ENCODE results near the gene LARP7. TPM values are rescaled to one million over a fixed set of nuclear protein-coding genes. Genes with fewer than 3 reads are reported as not detected.
"Not testable (repeated sequence)": the region's sequence is repeated elsewhere in the genome, so short reads cannot be mapped to it uniquely, and the experiment has no call there.

Gene LARP7
- 10 to 100 TPM; 41.5 to 41.9 TPM for total RNA-seq

DNA sequence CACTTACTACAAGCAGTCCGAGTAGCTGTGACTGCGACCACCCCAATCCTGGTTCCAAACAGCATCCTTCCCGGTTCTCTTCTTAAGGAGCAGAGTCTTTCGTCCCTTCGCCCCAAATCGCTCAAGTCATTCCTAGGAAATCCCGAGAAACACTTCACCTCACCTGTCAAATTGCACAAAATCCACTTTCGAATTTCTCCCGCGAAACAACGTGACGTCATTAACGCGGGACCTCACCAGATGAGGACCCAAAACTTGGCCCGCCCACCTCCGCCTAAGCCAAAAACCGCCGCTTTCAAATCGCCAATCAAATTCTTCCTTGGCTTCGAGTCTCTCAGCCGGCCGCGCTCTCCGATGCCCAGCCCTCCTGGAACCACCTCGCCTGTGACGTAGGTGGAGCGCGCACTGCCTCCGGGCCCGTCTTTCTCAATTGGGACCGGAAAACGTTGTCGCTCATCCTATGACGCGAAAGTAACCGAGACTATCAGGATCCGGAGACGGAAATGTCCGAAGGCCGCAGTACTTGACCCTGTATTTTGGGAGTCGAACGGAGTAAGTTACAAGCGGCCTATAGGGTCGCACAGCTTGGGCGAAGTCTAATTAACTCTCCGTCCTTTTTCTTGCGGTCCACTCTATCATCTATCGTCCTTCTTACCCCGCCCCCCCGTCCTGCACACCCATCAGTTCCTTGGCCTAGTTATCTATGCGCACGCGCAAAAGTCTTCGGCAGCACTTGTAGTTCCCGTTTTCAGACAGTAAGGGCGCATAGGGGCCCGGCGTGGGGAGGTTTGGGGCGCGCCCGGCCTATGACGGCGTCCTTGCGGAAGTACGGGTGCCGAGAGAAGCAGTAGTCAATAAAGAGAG is at the start of gene LARP7, which contains the start of gene ZGRF1:
Gene LARP7, plus strand, starts transcription at position 456 of the 864 bp plus-strand sequence. CDS start 7,527 bp downstream, outside the sequence.
Gene ZGRF1, minus strand, starts transcription at position 222 of the 864 bp plus-strand sequence. CDS start 3,733 bp downstream, outside the sequence.
- Mint-ChIP-seq H3K9me3 (no peaks in the 10 kb centered on the region), H3K36me3 (ENCODE audit: low read depth) (peaks cover 2% of the 10 kb centered on the region), H3K4me3 (no peak within 1 kb of the TSS), H3K27ac (peak within 1 kb of the TSS; percentile 16), H3K4me1 (ENCODE audit: low read depth) (peaks cover 27% of the 10 kb centered on the region), H3K27me3 (ENCODE audit: low read depth) (no peaks in the 10 kb centered on the region)
- intact Hi-C loops (cut with micrococcal nuclease) = loop anchor here (1.0 to 10.0 kb wide), 11 partner anchors 70 to 1124 kb away; partner anchors contain the start of genes AP1AR, CAMK2D and FAM241A
- peak; percentile 99 for DNase-seq
- CTCF ChIA-PET = interaction anchor here (0.6 to 6.6 kb wide), 3 partner anchors 11 to 127 kb away, joined by 4 to 70 read pairs (median 4); no protein-coding TSS in a partner anchor

- CTCF ChIA-PET = no interaction called here
- Mint-ChIP-seq H3K27me3 (ENCODE audit: low read depth) (no peaks in the 10 kb centered on the region), H3K4me3 (no peak overlapping the region), H3K9me3 (peaks cover 1% of the 10 kb centered on the region), H3K27ac (no peak overlapping the region), H3K4me1 (ENCODE audit: low read depth) (no peaks in the 10 kb centered on the region), H3K36me3 (ENCODE audit: low read depth) (peaks cover 25% of the 10 kb centered on the region)
- intact Hi-C loops (cut with micrococcal nuclease) = no loop called here
- DNase-seq = no peak
Measured at GRCh38 chr4:112589206-112589605, 47.7 kb upstream of the LARP7 start.

GRCh38 chr4:112591593-112591992 is 45.4 kb upstream of the LARP7 start:
- intact Hi-C loops (cut with micrococcal nuclease) = no loop called here
- Mint-ChIP-seq H3K4me1 (ENCODE audit: low read depth) (no peaks in the 10 kb centered on the region), H3K4me3 (no peak overlapping the region), H3K36me3 (ENCODE audit: low read depth) (peaks cover 20% of the 10 kb centered on the region), H3K9me3 (peaks cover 1% of the 10 kb centered on the region), H3K27ac (peak overlapping the region; percentile 0), H3K27me3 (ENCODE audit: low read depth) (no peaks in the 10 kb centered on the region)
- DNase-seq = no peak
- CTCF ChIA-PET = interaction anchor here (0.6 to 1.2 kb wide), 3 partner anchors 74 to 344 kb away, joined by 3 to 4 read pairs (median 3); no protein-coding TSS in a partner anchor

- Mint-ChIP-seq H3K27ac (no peak overlapping the region), H3K36me3 (ENCODE audit: low read depth) (peaks cover 16% of the 10 kb centered on the region), H3K4me3 (no peak overlapping the region), H3K27me3 (ENCODE audit: low read depth) (no peaks in the 10 kb centered on the region), H3K9me3 (peaks cover 1% of the 10 kb centered on the region), H3K4me1 (ENCODE audit: low read depth) (no peaks in the 10 kb centered on the region)
- intact Hi-C loops (cut with micrococcal nuclease) = no loop called here
- CTCF ChIA-PET = no interaction called here
- no peak for DNase-seq
Measured at GRCh38 chr4:112592717-112593116, 44.2 kb upstream of the LARP7 start.

- peaks cover 1% of the 10 kb centered on the region for H3K9me3 Mint-ChIP-seq
- intact Hi-C loops (cut with micrococcal nuclease) = no loop called here
- H3K27ac Mint-ChIP-seq = no peak overlapping the region
- H3K4me3 Mint-ChIP-seq = no peak overlapping the region
- peaks cover 18% of the 10 kb centered on the region for H3K36me3 Mint-ChIP-seq (ENCODE audit: low read depth)
- H3K4me1 Mint-ChIP-seq (ENCODE audit: low read depth) = no peaks in the 10 kb centered on the region
- H3K27me3 Mint-ChIP-seq (ENCODE audit: low read depth) = no peaks in the 10 kb centered on the region
- CTCF ChIA-PET = no interaction called here
- DNase-seq = no peak
Measured at GRCh38 chr4:112593438-112594133, 43.4 kb upstream of the LARP7 start.

DNA sequence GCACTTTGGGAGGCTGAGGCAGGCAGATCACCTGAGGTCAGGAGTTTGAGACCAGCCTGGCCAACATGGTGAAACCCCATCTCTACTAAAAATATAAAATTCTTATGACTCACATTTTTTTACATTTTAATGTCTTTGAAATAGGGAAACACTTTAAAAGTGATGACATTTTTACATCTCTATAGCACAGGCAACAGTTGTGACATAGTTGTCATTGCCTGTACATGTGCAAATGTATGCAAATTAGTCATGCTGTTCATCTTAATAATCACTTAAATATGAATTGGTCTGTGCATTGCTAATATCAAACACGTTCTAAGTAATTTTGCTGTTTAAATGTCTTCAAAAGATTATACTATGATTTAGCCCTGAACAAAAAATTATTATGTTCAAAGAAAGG is 42.0 kb upstream of the LARP7 start:
- Mint-ChIP-seq H3K27me3 (ENCODE audit: low read depth) (no peaks in the 10 kb centered on the region), H3K36me3 (ENCODE audit: low read depth) (peaks cover 12% of the 10 kb centered on the region)
- intact Hi-C loops (cut with micrococcal nuclease) = no loop called here

GRCh38 chr4:112604589-112604988 is 32.4 kb upstream of the LARP7 start:
- H3K4me3 Mint-ChIP-seq = no peak overlapping the region

More for the DNA sequence above, 42.0 kb upstream of the LARP7 start:
- CTCF ChIA-PET = no interaction called here
- no peak for DNase-seq
- Mint-ChIP-seq H3K4me3 (no peak overlapping the region), H3K27ac (no peak overlapping the region), H3K9me3 (peaks cover 1% of the 10 kb centered on the region), H3K4me1 (ENCODE audit: low read depth) (no peaks in the 10 kb centered on the region)

DNA sequence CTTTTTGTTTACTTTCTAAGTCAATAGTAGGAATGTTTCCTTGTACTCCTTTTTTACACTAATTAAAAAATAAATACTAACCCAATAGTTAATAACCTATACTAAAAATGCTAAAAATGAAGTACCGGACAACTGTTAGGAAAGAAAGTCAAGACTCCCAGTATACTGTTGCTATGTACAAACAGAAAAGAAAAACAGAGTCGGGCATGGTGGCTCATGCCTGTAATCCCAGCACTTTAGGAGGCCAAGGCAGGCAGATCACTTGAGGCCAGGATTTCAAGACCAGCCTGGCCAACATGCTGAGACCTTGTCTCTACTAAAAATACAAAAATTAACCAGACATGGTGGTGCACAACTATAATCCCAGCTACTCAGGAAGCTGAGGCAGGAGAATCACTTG is 24.1 kb upstream of the LARP7 start:
- H3K36me3 Mint-ChIP-seq (ENCODE audit: low read depth); H3K9me3 Mint-ChIP-seq; H3K4me1 Mint-ChIP-seq (ENCODE audit: low read depth); H3K27ac Mint-ChIP-seq; DNase-seq; intact Hi-C loops (cut with micrococcal nuclease); H3K4me3 Mint-ChIP-seq; H3K27me3 Mint-ChIP-seq (ENCODE audit: low read depth): not testable (repeated sequence)
- CTCF ChIA-PET = interaction anchor here (1.0 kb wide), 1 partner anchor 8 kb away, joined by 3 read pairs; no protein-coding TSS in a partner anchor

More at GRCh38 chr4:112604589-112604988, 32.4 kb upstream of the LARP7 start:
- Mint-ChIP-seq H3K27me3 (ENCODE audit: low read depth) (no peaks in the 10 kb centered on the region), H3K4me1 (ENCODE audit: low read depth) (no peaks in the 10 kb centered on the region), H3K36me3 (ENCODE audit: low read depth) (peaks cover 4% of the 10 kb centered on the region), H3K9me3 (no peaks in the 10 kb centered on the region), H3K27ac (no peak overlapping the region)
- intact Hi-C loops (cut with micrococcal nuclease) = loop anchor here (1.0 to 2.0 kb wide), 4 partner anchors 81 to 529 kb away; no protein-coding TSS in a partner anchor
- CTCF ChIA-PET = interaction anchor here (0.6 to 1.4 kb wide), 5 partner anchors 9 to 153 kb away, joined by 3 to 5 read pairs (median 3); no protein-coding TSS in a partner anchor
- peak; percentile 44 for DNase-seq

DNA sequence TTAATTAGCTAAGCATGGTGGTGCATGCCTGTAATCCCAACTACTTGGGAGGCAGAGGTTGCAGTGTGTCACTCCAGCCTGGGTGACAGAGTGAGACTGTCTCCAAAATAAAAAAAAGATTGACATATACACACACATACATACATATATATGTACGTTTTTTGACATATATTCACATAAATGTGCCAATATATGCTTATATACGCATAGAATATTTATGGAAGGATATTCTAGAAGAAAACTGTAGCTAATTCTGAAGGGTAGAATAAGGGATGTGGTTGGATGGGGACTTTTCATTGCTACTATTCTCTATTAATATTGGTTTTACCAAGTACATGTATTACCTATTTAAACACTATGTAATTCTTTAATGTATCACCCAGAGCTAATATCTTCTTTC is 20.0 kb upstream of the LARP7 start:
- no peak overlapping the region for H3K27ac Mint-ChIP-seq
- DNase-seq = no peak
- no peaks in the 10 kb centered on the region for H3K9me3 Mint-ChIP-seq
- peaks cover 19% of the 10 kb centered on the region for H3K36me3 Mint-ChIP-seq (ENCODE audit: low read depth)
- no peaks in the 10 kb centered on the region for H3K4me1 Mint-ChIP-seq (ENCODE audit: low read depth)
- CTCF ChIA-PET = interaction anchor here (0.6 kb wide), 1 partner anchor 146 kb away, joined by 4 read pairs; no protein-coding TSS in a partner anchor
- intact Hi-C loops (cut with micrococcal nuclease) = no loop called here
- no peak overlapping the region for H3K4me3 Mint-ChIP-seq
- no peaks in the 10 kb centered on the region for H3K27me3 Mint-ChIP-seq (ENCODE audit: low read depth)

- no peaks in the 10 kb centered on the region for H3K9me3 Mint-ChIP-seq
- no peak overlapping the region for H3K27ac Mint-ChIP-seq
- H3K4me1 Mint-ChIP-seq (ENCODE audit: low read depth) = no peaks in the 10 kb centered on the region
- peaks cover 29% of the 10 kb centered on the region for H3K36me3 Mint-ChIP-seq (ENCODE audit: low read depth)
- intact Hi-C loops (cut with micrococcal nuclease) = no loop called here
- no peak overlapping the region for H3K4me3 Mint-ChIP-seq
- no peak for DNase-seq
- CTCF ChIA-PET = no interaction called here
- no peaks in the 10 kb centered on the region for H3K27me3 Mint-ChIP-seq (ENCODE audit: low read depth)
Measured at GRCh38 chr4:112626228-112626627, 10.7 kb upstream of the LARP7 start.

DNA sequence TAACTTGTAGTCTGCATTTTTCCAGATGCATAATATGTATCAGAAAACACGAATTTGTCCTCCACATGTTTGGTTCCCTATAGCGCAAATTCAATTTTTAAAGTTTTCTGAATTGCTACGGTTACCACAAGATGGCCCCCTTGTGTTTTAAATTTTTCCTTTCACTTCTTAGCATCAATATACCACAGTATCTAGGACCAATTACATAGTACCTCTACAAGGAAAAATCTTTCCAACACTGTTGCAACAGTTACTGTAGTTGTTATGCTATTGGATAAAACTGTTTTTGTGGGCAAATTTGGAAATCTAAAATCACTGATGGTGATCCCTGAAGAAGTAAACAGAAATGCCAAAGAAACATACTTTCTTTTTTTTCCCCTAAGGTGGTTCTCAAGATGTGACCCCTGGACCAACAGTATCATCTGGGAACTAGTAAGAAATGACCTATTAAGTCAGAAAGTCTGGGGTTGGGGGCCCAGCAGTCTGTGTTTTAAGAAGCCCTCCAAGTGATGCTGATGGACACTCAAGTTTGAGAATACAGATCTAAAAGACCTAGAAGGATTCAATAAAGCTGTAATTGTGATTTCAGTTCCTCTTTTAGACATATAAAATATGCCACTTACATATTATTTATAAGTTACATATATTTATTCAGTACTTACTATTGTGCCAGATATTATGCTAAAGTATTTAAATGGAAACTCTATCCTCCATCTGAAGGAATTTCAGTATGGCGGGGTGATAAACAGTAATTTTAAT is 3.3 kb upstream of the LARP7 start:
- Mint-ChIP-seq H3K27me3 (ENCODE audit: low read depth) (no peaks in the 10 kb centered on the region), H3K27ac (no peak overlapping the region), H3K4me1 (ENCODE audit: low read depth) (peaks cover 12% of the 10 kb centered on the region), H3K9me3 (no peaks in the 10 kb centered on the region), H3K4me3 (no peak overlapping the region), H3K36me3 (ENCODE audit: low read depth) (peaks cover 4% of the 10 kb centered on the region)
- intact Hi-C loops (cut with micrococcal nuclease) = loop anchor here (1.0 to 10.0 kb wide), 4 partner anchors 129 to 319 kb away; no protein-coding TSS in a partner anchor
- no peak for DNase-seq
- CTCF ChIA-PET = interaction anchor here (0.6 to 6.6 kb wide), 5 partner anchors 9 to 499 kb away, joined by 3 to 70 read pairs (median 4); no protein-coding TSS in a partner anchor

Measured in activated naive CD4-positive, alpha-beta T cell treated with anti-CD3 and anti-CD28 coated beads for 36 hours (primary cell).